Measurements from ENCODE around the gene RASGRP2.
A peak's percentile ranks its signal among the peaks of the same experiment; 100 is the strongest.
"Not testable (repeated sequence)": the region's sequence is repeated elsewhere in the genome, so short reads cannot be mapped to it uniquely, and the experiment has no call there.

Gene RASGRP2

DNA sequence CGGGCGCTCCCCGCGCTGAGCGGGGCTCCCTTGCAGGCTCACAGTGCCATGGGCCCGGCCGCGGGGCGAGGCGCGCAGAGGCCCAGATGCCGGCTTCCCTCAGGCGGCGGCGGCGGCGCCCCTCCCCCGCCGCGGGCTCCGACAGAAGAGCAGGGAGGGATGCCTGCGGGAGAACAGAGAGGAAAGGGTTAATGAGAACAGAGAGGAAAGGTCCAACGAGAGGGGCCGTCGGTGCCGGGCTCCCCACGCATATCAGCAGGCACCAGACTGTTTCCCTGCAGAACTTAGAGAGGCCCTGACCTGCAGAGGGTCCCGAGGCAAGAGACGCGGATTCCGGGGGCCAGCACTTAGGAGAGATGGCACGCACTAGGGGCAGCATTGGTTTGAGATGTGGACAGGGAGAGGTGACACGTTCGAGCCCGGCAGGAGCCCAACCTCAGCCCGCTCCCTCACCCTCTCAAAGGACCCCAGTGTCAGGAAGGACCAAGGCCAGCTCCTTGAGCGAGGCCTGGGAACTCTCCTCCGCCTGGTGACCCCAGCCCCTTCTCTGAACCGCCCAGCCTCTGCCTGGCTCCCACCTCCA is 30.1 kb downstream of the RASGRP2 start:
- peak overlapping the region; percentile 48; the same call in 1 of the 2 replicates for H3K4me3 ChIP-seq (ENCODE audit: low read depth, low read length)
- peaks cover 19% of the 10 kb centered on the region for H3K4me1 ChIP-seq (ENCODE audit: control insufficient read depth, insufficient read depth, low read length)
- H3K27me3 ChIP-seq (ENCODE audit: control insufficient read depth, insufficient read depth, low read length), result peaks cover 65% of the 10 kb centered on the region
- no peak overlapping the region for H3K9ac ChIP-seq (ENCODE audit: low read depth, low read length)
- no peaks in the 10 kb centered on the region for H3K36me3 ChIP-seq (ENCODE audit: control insufficient read depth, insufficient read depth, low read length)
- no peak overlapping the region for H3K27ac ChIP-seq (ENCODE audit: low read depth, low read length)
- no peaks in the 10 kb centered on the region for H3K9me3 ChIP-seq (ENCODE audit: control insufficient read depth, insufficient read depth, low read length)

GRCh38 chr11:64713016-64713707 is 30.8 kb downstream of the RASGRP2 start:
- H3K4me3 ChIP-seq (ENCODE audit: low read depth, low read length), result peak overlapping the region; percentile 48; the same call in 1 of the 2 replicates
- H3K4me1 ChIP-seq (ENCODE audit: control insufficient read depth, insufficient read depth, low read length), result peaks cover 19% of the 10 kb centered on the region
- H3K36me3 ChIP-seq (ENCODE audit: control insufficient read depth, insufficient read depth, low read length), result no peaks in the 10 kb centered on the region
- peaks cover 65% of the 10 kb centered on the region for H3K27me3 ChIP-seq (ENCODE audit: control insufficient read depth, insufficient read depth, low read length)
- H3K9me3 ChIP-seq (ENCODE audit: control insufficient read depth, insufficient read depth, low read length), result no peaks in the 10 kb centered on the region
- no peak overlapping the region for H3K27ac ChIP-seq (ENCODE audit: low read depth, low read length)
- H3K9ac ChIP-seq (ENCODE audit: low read depth, low read length), result no peak overlapping the region

DNA sequence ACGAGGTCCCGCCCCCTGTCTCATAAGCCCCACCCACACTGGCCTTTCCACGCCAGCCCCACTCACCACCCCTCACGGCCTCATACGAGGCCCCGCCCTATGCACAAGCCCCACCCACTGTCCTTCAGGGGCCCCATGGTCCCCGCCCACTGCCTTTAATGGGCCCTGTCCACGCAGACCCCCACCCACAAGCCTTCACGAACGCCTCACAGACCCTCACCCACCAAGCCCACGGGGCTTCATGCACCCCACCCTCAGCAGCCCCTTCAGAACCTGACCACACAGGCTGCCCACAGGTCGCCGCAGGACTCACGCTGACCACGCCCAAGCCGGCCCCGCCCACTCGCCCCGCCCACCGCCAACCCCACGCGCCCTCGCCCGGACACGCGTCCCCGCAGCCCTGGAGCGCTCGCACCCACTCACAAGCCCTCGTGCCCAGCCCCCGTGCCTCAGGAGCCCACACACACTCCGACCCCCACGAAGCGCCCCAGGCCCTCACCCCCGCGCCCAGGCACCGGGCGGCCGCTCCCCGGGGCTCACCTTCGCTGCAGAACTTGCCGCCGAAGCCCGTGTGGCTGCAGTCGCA is 31.4 kb downstream of the RASGRP2 start:
- Histone ChIP-seq H3K4me1 (ENCODE audit: control insufficient read depth, insufficient read depth, low read length) (peaks cover 19% of the 10 kb centered on the region), H3K27ac (ENCODE audit: low read depth, low read length) (no peak overlapping the region), H3K4me3 (ENCODE audit: low read depth, low read length) (peak overlapping the region; percentile 48; the same call in 1 of the 2 replicates), H3K9me3 (ENCODE audit: control insufficient read depth, insufficient read depth, low read length) (no peaks in the 10 kb centered on the region), H3K36me3 (ENCODE audit: control insufficient read depth, insufficient read depth, low read length) (no peaks in the 10 kb centered on the region), H3K9ac (ENCODE audit: low read depth, low read length) (no peak overlapping the region), H3K27me3 (ENCODE audit: control insufficient read depth, insufficient read depth, low read length) (peaks cover 62% of the 10 kb centered on the region)

- Histone ChIP-seq H3K27me3 (ENCODE audit: control insufficient read depth, insufficient read depth, low read length) (peaks cover 56% of the 10 kb centered on the region), H3K4me3 (ENCODE audit: low read depth, low read length) (peak overlapping the region; percentile 33; the same call in 1 of the 2 replicates), H3K4me1 (ENCODE audit: control insufficient read depth, insufficient read depth, low read length) (peaks cover 19% of the 10 kb centered on the region), H3K9me3 (ENCODE audit: control insufficient read depth, insufficient read depth, low read length) (no peaks in the 10 kb centered on the region), H3K27ac (ENCODE audit: low read depth, low read length) (no peak overlapping the region), H3K9ac (ENCODE audit: low read depth, low read length) (no peak overlapping the region), H3K36me3 (ENCODE audit: control insufficient read depth, insufficient read depth, low read length) (no peaks in the 10 kb centered on the region)
These were observed 32.0 kb downstream of the RASGRP2 start for GRCh38 chr11:64711956-64712362.

GRCh38 chr11:64711138-64711955 is 32.6 kb downstream of the RASGRP2 start:
- H3K4me3 ChIP-seq (ENCODE audit: low read depth, low read length), result peak overlapping the region; percentile 41; the same call in 1 of the 2 replicates
- no peak overlapping the region for H3K9ac ChIP-seq (ENCODE audit: low read depth, low read length)

DNA sequence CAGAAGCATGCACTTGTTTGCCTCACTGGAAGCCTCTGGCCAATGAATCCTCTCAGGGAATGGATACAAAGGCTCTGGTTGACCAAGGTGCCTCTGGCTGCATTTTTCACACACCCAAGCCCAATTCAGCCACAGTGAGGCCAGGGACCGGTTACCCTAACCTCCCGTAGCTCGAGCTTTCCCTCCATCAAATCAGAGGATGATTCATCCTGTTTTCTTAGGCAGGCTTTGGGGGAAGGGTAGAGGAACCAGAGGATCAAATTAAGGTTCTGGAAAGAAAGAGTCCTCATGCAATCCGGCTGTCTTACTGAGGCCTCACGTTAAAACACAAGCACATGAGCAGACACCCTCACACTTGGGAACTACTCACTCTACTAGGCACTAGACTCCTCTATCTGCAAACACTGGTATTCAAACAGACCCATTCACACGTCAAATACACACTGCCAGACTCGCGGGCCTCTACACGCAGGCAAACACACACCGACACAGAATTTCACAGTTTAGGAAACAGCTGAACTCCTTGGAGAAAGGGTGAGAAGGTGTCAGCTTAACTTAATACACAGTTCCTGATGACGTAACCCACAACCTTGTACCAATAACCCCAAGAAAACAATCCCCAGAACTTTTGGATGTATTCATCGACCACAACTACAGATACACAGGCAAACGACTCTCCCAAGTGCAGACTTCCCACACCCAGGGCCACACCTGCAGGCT is 33.4 kb downstream of the RASGRP2 start:
- Histone ChIP-seq H3K9ac (ENCODE audit: low read depth, low read length) (no peak overlapping the region), H3K36me3 (ENCODE audit: control insufficient read depth, insufficient read depth, low read length) (no peaks in the 10 kb centered on the region), H3K9me3 (ENCODE audit: control insufficient read depth, insufficient read depth, low read length) (no peaks in the 10 kb centered on the region), H3K27me3 (ENCODE audit: control insufficient read depth, insufficient read depth, low read length) (peaks cover 50% of the 10 kb centered on the region), H3K27ac (ENCODE audit: low read depth, low read length) (no peak overlapping the region), H3K4me3 (ENCODE audit: low read depth, low read length) (peak overlapping the region; percentile 41; the same call in 1 of the 2 replicates), H3K4me1 (ENCODE audit: control insufficient read depth, insufficient read depth, low read length) (peaks cover 19% of the 10 kb centered on the region)

More at GRCh38 chr11:64711138-64711955, 32.6 kb downstream of the RASGRP2 start:
- H3K9me3 ChIP-seq (ENCODE audit: control insufficient read depth, insufficient read depth, low read length), result no peaks in the 10 kb centered on the region
- no peak overlapping the region for H3K27ac ChIP-seq (ENCODE audit: low read depth, low read length)
- H3K4me1 ChIP-seq (ENCODE audit: control insufficient read depth, insufficient read depth, low read length), result peaks cover 19% of the 10 kb centered on the region
- H3K27me3 ChIP-seq (ENCODE audit: control insufficient read depth, insufficient read depth, low read length), result peaks cover 54% of the 10 kb centered on the region
- no peaks in the 10 kb centered on the region for H3K36me3 ChIP-seq (ENCODE audit: control insufficient read depth, insufficient read depth, low read length)

DNA sequence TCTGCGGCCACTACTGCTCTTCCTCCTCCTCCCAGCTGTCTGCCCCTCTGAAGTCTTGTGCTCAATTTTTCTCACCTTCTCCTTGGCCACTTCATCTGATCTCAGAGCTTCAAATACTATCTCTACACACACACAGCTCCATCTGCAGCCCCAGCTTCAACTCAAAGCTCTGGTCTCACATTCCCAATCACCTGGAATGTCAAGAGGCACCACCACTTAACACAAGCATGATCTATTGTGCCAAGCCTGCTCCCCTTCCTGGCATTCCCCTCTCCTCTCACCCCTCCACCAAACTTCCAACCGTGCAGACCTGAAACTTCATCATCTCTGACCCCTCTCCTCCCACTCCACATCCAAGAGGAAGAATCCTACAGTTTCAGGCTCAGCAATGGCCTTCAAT is 38.4 kb downstream of the RASGRP2 start:
- H3K36me3 ChIP-seq (ENCODE audit: control insufficient read depth, insufficient read depth, low read length), result no peaks in the 10 kb centered on the region
- H3K27ac ChIP-seq (ENCODE audit: low read depth, low read length), result no peak overlapping the region
- peaks cover 14% of the 10 kb centered on the region for H3K27me3 ChIP-seq (ENCODE audit: control insufficient read depth, insufficient read depth, low read length)
- H3K9me3 ChIP-seq (ENCODE audit: control insufficient read depth, insufficient read depth, low read length), result no peaks in the 10 kb centered on the region
- no peak overlapping the region for H3K4me3 ChIP-seq (ENCODE audit: low read depth, low read length)
- H3K4me1 ChIP-seq (ENCODE audit: control insufficient read depth, insufficient read depth, low read length), result peaks cover 5% of the 10 kb centered on the region; the same call in 1 of the 2 replicates
- no peak overlapping the region for H3K9ac ChIP-seq (ENCODE audit: low read depth, low read length)

GRCh38 chr11:64703048-64703447 is 40.9 kb downstream of the RASGRP2 start:
- no peaks in the 10 kb centered on the region for H3K9me3 ChIP-seq (ENCODE audit: control insufficient read depth, insufficient read depth, low read length)

GRCh38 chr11:64701956-64702355 is 42.0 kb downstream of the RASGRP2 start:
- H3K4me1 ChIP-seq (ENCODE audit: control insufficient read depth, insufficient read depth, low read length); H3K36me3 ChIP-seq (ENCODE audit: control insufficient read depth, insufficient read depth, low read length); H3K4me3 ChIP-seq (ENCODE audit: low read depth, low read length); H3K27ac ChIP-seq (ENCODE audit: low read depth, low read length); H3K9ac ChIP-seq (ENCODE audit: low read depth, low read length); H3K9me3 ChIP-seq (ENCODE audit: control insufficient read depth, insufficient read depth, low read length): not testable (repeated sequence)
- peaks cover 10% of the 10 kb centered on the region for H3K27me3 ChIP-seq (ENCODE audit: control insufficient read depth, insufficient read depth, low read length)

More at GRCh38 chr11:64703048-64703447, 40.9 kb downstream of the RASGRP2 start:
- peaks cover 10% of the 10 kb centered on the region for H3K27me3 ChIP-seq (ENCODE audit: control insufficient read depth, insufficient read depth, low read length)
- no peak overlapping the region for H3K4me3 ChIP-seq (ENCODE audit: low read depth, low read length)
- H3K36me3 ChIP-seq (ENCODE audit: control insufficient read depth, insufficient read depth, low read length), result no peaks in the 10 kb centered on the region
- no peaks in the 10 kb centered on the region for H3K4me1 ChIP-seq (ENCODE audit: control insufficient read depth, insufficient read depth, low read length)
- H3K9ac ChIP-seq (ENCODE audit: low read depth, low read length), result no peak overlapping the region
- no peak overlapping the region for H3K27ac ChIP-seq (ENCODE audit: low read depth, low read length)

- no peak overlapping the region for H3K9ac ChIP-seq (ENCODE audit: low read depth, low read length)
- no peaks in the 10 kb centered on the region for H3K4me1 ChIP-seq (ENCODE audit: control insufficient read depth, insufficient read depth, low read length)
- H3K9me3 ChIP-seq (ENCODE audit: control insufficient read depth, insufficient read depth, low read length), result no peaks in the 10 kb centered on the region
- no peak overlapping the region for H3K4me3 ChIP-seq (ENCODE audit: low read depth, low read length)
- H3K27ac ChIP-seq (ENCODE audit: low read depth, low read length), result no peak overlapping the region
- H3K36me3 ChIP-seq (ENCODE audit: control insufficient read depth, insufficient read depth, low read length), result no peaks in the 10 kb centered on the region
- H3K27me3 ChIP-seq (ENCODE audit: control insufficient read depth, insufficient read depth, low read length), result 0 out of 2 replicates have a peak, but pooled peaks cover 4% of the 10 kb centered on the region
These were observed 45.5 kb downstream of the RASGRP2 start for GRCh38 chr11:64698427-64698826.

Measured in HUES48 (cell line).